GM19025 (cell line): ENCODE measurements around the gene KRTAP5-1.
A peak's percentile ranks its signal among the peaks of the same experiment; 100 is the strongest.

Experiments
- ATAC-seq: cut with Tn5 transposase; IDR thresholded peaks from one replicate; pipeline ENCODE4 v1.9.1; 2021; ENCODE audit warnings: mild to moderate bottlenecking, low read depth, moderate library complexity; ENCODE audit not compliant: unreplicated experiment

Gene KRTAP5-1

DNA sequence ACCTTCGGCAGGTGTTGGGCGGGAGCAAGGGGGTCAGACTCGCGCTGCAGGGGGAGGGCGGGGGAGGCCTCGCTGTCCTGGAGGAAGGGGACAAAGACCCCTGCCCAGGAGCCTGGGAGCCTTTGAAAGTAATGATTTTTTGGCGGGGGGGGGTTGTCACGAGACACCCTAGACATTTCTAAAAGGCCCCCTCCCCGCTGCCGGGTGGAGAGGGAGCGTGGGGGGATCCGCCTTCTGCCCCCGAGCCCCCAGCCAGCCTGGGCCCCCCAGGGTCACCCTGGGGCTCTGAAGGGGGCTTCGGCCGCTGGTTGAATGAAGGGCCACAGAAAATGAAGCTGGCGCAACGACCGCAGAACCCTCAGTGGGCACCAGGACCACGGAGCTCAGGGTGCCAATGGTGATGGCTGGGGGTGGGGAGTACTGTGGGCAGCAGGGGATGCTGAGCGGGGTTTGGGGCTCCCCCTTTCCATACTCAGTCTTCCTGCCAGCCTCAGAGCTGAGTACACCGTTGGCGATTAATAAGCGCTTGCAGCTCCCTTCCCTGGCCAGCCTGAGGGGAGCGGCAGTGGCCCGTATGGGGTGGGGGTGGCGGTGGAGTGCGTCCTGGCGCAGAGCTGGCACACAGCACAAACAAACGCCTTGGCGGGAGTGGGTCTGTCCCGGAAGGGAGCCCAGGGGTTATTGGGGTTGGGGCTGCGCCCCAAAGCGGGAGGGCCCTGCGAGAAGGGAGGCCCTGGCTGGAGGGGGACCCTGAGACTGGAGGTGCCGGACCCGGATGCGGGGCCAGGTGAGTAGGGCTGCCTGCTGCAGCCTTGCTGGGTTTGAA is 11.8 kb downstream of the KRTAP5-1 start:
- no peak for ATAC-seq

DNA sequence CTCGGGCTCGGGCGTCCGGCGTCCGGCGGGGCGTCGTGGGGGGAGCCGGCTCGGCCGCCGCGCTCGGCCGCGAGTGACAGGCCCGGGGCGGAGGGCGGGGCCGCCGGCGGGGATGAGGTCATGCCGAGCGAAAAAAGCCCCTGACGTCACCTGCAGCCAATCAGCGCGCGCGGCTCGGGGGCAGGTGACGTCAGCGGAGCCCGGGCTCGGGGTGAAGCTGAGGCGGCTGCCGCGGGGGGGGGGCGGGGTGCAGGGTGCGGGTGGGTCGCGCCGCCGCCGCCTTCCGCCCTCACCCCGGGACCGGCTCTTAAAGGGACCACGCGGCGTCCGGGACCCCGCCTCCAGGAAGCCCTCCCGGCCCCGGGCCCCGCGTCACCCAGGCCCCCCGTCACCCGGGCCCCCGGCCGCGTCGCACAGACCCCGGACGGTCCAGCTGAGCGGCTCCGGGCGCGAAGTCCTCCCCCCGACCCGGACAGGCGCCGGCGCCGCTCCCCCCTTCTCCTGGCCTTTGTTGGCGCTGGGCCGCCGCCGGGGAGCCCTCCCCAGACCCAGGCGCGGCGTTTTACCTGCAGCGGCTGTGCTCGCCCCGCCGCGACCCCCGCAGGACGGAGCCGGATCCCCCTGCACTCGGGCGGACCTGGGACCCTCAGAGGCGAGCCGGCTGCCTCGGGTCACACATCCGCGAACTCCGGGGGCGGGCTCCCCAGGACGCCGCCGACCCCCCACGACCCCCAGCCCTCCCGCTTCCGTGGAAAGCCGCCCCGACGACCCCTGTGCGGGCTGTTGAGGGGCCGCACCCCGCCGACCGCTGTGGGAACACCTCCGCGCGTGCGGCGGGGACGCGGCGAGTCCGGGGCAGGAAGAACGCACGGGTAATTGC is 12.6 kb downstream of the KRTAP5-1 start, which contains the start of gene DUSP8:
Gene DUSP8 (minus strand): TSS at position 75 of the 880 bp plus-strand sequence. CDS start 6,445 bp downstream, outside the sequence.
- peak; percentile 62 for ATAC-seq

GRCh38 chr11:1571760-1572196 is 13.3 kb downstream of the KRTAP5-1 start:
- no peak for ATAC-seq

GRCh38 chr11:1570896-1571759 is 14.0 kb downstream of the KRTAP5-1 start:
- no peak for ATAC-seq

DNA sequence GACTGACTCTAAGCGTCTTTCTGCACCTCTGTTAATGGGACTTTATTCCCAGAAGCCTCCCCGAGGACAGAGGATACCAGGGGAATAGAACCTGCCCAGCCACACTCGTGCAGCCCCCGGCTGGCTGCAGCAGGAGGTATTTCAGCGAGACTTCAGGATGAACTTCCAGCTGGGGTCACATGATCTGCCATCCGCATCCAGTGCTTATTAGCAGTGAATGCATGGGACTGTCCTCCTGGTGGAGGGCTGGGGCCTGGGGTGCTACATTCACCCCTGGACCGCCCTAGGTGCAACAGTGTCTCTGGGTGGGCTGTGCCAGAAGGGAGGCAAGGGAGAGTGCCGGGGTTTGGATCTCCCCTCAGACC is 14.6 kb downstream of the KRTAP5-1 start:
- ATAC-seq, result no peak

GRCh38 chr11:1570001-1570453 is 15.1 kb downstream of the KRTAP5-1 start:
- ATAC-seq, result no peak

GRCh38 chr11:1569251-1569780 is 15.8 kb downstream of the KRTAP5-1 start:
- no peak for ATAC-seq

GRCh38 chr11:1568441-1568911 is 16.6 kb downstream of the KRTAP5-1 start:
- ATAC-seq, result no peak

GRCh38 chr11:1567721-1568100 is 17.4 kb downstream of the KRTAP5-1 start:
- ATAC-seq, result no peak

- no peak for ATAC-seq
Observed at GRCh38 chr11:1567052-1567720, 17.9 kb downstream of the KRTAP5-1 start.

- no peak for ATAC-seq
Observed at GRCh38 chr11:1566381-1567051, 18.6 kb downstream of the KRTAP5-1 start.

DNA sequence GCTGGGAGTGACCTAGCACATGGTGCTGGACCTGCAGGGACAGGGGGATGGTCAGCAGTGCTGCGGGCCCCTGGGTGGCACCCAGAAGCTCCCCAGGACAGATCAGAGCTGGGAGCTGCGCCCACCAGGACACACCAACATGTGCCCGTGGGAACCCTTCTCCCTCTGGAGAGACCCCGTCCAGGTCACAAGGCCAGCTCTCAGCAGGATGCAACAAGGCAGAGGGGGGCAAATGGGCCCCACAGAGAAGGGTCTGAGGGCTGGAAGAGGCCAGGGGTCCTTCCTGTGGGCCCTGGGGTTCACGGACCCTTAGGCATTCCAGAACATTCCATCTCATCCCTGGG is 19.2 kb downstream of the KRTAP5-1 start:
- no peak for ATAC-seq

DNA sequence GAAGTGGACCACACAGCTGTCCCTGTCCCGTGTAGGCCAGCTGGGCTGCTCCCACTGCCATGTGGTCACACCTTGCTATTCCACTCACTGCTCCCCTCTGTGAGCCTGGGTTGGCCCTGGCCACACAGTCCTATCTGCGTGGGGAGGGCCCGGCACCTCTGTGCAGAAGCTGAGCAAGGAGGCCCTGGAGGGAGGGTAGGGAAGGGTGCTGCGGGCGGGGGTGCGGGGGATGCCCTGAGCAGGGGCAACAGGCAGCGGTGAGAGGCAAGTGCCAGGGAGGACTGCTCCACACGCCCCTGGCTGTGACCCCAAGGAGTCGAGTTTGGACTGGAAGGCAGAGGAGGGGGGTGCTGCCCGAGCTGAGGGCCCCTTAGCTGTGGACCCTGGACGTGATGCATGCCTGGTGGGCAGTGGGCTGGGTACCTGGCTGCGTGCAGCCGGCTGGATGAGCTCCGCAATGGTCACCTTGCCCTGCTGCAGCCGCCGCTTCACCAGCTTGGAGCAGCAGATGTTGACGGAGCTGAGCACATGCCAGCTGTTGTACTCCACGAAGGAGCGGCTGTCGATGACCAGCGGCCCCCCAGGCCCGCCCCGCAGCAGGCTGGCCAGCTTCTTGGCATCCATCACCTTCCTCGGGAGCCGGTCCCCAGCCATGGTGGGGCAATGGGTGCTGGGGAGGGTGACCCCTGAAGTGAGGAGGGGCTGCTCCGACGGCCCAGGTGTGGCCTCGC is 19.7 kb downstream of the KRTAP5-1 start:
- no peak for ATAC-seq

DNA sequence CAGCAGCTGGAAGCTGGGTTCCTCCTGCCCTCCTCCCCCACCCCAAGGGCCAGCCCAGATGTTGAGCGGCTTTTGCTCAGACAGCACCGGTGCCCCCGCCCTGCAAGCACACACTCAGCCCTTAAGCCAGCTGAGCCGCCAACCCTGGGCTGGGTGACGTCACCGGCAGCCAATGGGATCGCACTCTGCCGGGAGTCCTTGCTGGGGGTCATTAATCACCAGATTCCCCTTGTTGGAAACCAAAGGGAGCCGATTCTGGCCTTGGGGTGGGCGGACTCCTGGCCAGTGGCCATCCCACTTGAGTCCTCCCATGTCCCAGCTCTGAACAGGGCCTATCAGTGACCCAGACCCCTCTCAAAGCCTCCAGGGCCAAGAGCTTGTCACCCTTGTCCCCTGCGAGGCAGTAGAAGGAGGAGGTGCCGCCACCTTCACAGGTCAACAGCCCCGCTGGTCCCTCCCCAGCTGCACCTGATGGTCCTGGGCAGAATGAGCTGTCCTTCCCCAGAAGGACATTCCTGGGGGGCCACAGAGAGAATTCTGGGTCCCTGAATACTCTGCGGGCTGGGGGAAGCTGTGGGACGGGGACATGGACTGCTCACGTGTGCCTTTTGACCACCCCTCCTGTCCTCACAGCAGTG is 20.4 kb downstream of the KRTAP5-1 start:
- ATAC-seq, result no peak

DNA sequence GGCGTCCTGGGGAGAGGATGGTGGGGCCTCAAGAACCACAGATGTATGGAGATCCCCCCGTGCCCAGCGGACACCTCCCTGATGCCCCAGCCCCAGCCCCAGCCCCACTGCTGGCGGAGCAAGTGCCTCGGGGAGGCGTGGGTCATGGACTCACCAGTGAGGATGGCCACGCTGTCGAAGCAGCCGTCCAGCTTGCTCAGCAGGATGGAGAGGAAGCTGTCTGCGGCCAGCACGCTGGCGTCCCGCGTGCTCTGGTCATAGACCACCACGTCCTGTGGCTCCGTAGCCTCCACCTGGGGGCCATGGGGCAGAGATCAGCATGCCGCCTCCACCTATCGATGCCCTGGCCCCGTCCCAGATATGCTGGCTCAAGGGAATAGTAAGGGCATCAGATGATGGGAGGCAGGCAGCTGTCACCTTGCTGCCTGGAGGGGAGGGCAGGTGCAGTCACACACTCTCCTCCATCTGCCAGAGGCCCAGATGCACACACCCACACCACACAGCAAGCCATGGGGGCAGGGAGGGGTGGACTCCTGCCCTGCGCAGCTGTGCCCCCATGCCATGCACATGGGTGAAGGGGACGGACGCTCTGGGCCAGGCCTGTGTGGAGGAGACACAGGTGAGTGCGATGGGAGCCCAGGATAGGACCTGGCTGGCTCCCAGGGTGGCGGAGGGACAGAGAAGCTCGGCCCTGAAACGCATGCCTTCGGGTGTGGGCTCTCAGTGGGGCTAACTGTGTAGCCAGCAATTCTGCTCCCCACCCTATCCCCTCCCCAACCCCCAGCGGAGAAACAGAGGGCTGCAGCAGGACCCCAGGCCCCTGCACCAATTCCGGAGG is 21.2 kb downstream of the KRTAP5-1 start:
- no peak for ATAC-seq

- no peak for ATAC-seq
Observed at GRCh38 chr11:1563149-1563638, 21.9 kb downstream of the KRTAP5-1 start.
